ENCODE data around the gene HBM. TPM values are rescaled to one million over a fixed set of nuclear protein-coding genes. Genes with fewer than 3 reads are reported as not detected.

The HBM gene
- total RNA-seq, 3 donors from 2014 or later (not counting 1 experiment from before 2014, with no cell fraction given), result not detected

- Mint-ChIP-seq H3K4me3 (no peak overlapping the region), H3K4me1 (peaks cover 0 to 5% of the 10 kb centered on the region in 2 donors), H3K27me3 (ENCODE audit: low read depth in 2 of 2) (no peaks in the 10 kb centered on the region), H3K27ac (no peak overlapping the region), H3K36me3 (no peaks in the 10 kb centered on the region), H3K9me3 (no peaks in the 10 kb centered on the region)
- intact Hi-C loops (cut with micrococcal nuclease), result no loop called here
- no peaks in the 10 kb centered on the region for H3K9me3 ChIP-seq (ENCODE audit: control insufficient read depth, insufficient read depth, low read length)
- no peaks in the 10 kb centered on the region for H3K4me1 ChIP-seq (ENCODE audit: control insufficient read depth, insufficient read depth, low read length)
- no peaks in the 10 kb centered on the region for H3K27me3 ChIP-seq (ENCODE audit: control insufficient read depth, insufficient read depth, low read length)
- no peak overlapping the region for H3K27ac ChIP-seq (ENCODE audit: low read length)
- WGBS (ENCODE audit: insufficient coverage), result 96% methylated on average over 7 of the region's 8 CpGs
- H3K4me3 ChIP-seq (ENCODE audit: low read length), result no peak overlapping the region
- TF ChIP-seq CTCF (IDR thresholded peaks at IDR 0.05), result no peak
- H3K36me3 ChIP-seq (ENCODE audit: control insufficient read depth, insufficient read depth, low read length), result peaks cover 38% of the 10 kb centered on the region
- no peak for ATAC-seq
- DNase-seq, result no peak
Observed at GRCh38 chr16:187330-187729, 21.6 kb downstream of the HBM start.

DNA sequence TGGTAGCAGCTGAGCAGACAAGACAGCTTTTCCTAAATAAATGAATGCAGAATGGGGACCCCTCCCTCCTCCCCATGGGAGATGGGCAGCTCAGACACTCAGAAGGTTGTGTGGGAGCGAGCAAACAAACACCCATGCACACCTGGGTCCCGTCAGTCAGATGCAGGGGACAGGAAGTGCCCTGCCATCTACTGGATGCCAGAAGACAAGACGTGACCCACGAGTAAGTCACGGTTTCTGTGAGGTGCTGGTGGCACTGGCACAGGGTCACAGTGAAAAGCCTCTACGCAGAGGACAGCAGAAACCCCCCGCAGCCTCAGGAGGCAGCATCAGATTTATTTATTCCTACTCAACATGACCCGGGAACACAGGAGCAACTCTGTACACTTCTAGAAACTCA, 22.9 kb downstream of the HBM start:
- Mint-ChIP-seq H3K36me3 (no peaks in the 10 kb centered on the region), H3K27me3 (ENCODE audit: low read depth in 2 of 2) (no peaks in the 10 kb centered on the region), H3K4me3 (no peak overlapping the region), H3K4me1 (peaks cover 0 to 5% of the 10 kb centered on the region in 2 donors), H3K27ac (peak overlapping the region; percentile 49 to 59), H3K9me3 (no peaks in the 10 kb centered on the region)
- Histone ChIP-seq H3K27ac (ENCODE audit: low read length) (no peak overlapping the region), H3K4me1 (ENCODE audit: control insufficient read depth, insufficient read depth, low read length) (no peaks in the 10 kb centered on the region), H3K27me3 (ENCODE audit: control insufficient read depth, insufficient read depth, low read length) (no peaks in the 10 kb centered on the region), H3K9me3 (ENCODE audit: control insufficient read depth, insufficient read depth, low read length) (no peaks in the 10 kb centered on the region), H3K4me3 (ENCODE audit: low read length) (no peak overlapping the region), H3K36me3 (ENCODE audit: control insufficient read depth, insufficient read depth, low read length) (peaks cover 46% of the 10 kb centered on the region)
- 63% methylated on average over 8 of the region's 8 CpGs for WGBS (ENCODE audit: insufficient coverage)
- ATAC-seq (peak in 2 of 3 donors; percentile 57 to 67), DNase-seq (peak in 1 of 2 donors; percentile 56)
- intact Hi-C loops (cut with micrococcal nuclease), result no loop called here
- peak; percentile 17 for TF ChIP-seq CTCF (IDR thresholded peaks at IDR 0.05)

- Mint-ChIP-seq H3K36me3 (no peaks in the 10 kb centered on the region), H3K4me3 (no peak overlapping the region), H3K9me3 (no peaks in the 10 kb centered on the region), H3K4me1 (peaks cover 0 to 5% of the 10 kb centered on the region in 2 donors), H3K27me3 (ENCODE audit: low read depth in 2 of 2) (no peaks in the 10 kb centered on the region), H3K27ac (peak overlapping the region; percentile 49 to 59)
- H3K27me3 ChIP-seq (ENCODE audit: control insufficient read depth, insufficient read depth, low read length), result no peaks in the 10 kb centered on the region
- no peak overlapping the region for H3K4me3 ChIP-seq (ENCODE audit: low read length)
- no peaks in the 10 kb centered on the region for H3K9me3 ChIP-seq (ENCODE audit: control insufficient read depth, insufficient read depth, low read length)
- H3K27ac ChIP-seq (ENCODE audit: low read length), result no peak overlapping the region
- intact Hi-C loops (cut with micrococcal nuclease), result no loop called here
- WGBS (ENCODE audit: insufficient coverage), result 97% methylated on average over 34 of the region's 34 CpGs
- peaks cover 55% of the 10 kb centered on the region for H3K36me3 ChIP-seq (ENCODE audit: control insufficient read depth, insufficient read depth, low read length)
- no peak for TF ChIP-seq CTCF (IDR thresholded peaks at IDR 0.05)
- no peak for DNase-seq
- ATAC-seq, result no peak
- no peaks in the 10 kb centered on the region for H3K4me1 ChIP-seq (ENCODE audit: control insufficient read depth, insufficient read depth, low read length)
Observed at GRCh38 chr16:189604-190186, 23.9 kb downstream of the HBM start.

DNA sequence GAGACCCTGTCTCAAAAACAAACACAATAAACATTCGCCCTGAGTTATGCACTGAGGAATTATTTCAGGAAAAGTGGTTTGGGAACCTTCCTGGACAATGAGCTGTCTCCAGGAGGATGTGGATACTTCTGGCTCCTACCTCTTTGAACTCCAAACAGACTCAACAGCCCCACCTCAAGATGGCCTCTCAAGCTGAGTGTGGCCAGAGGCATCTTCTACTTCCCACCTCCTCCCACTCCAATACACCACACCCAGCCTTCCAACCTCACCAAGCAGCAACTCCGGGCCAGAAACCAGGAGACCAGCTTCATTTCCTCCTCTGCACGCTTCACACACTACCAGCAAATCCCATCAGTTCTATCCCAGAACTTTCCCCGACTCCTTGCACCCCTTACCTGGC, 26.1 kb downstream of the HBM start:
- TF ChIP-seq CTCF (IDR thresholded peaks at IDR 0.05), result no peak
- Histone ChIP-seq H3K4me3 (ENCODE audit: low read length) (no peak overlapping the region), H3K27me3 (ENCODE audit: control insufficient read depth, insufficient read depth, low read length) (no peaks in the 10 kb centered on the region), H3K27ac (ENCODE audit: low read length) (no peak overlapping the region), H3K4me1 (ENCODE audit: control insufficient read depth, insufficient read depth, low read length) (no peaks in the 10 kb centered on the region), H3K9me3 (ENCODE audit: control insufficient read depth, insufficient read depth, low read length) (no peaks in the 10 kb centered on the region), H3K36me3 (ENCODE audit: control insufficient read depth, insufficient read depth, low read length) (peaks cover 65% of the 10 kb centered on the region)
- ATAC-seq, result no peak
- peaks cover 0 to 5% of the 10 kb centered on the region in 2 donors for H3K4me1 Mint-ChIP-seq
- no peak for DNase-seq
- H3K27ac Mint-ChIP-seq, result peak overlapping the region; percentile 11 to 27
- no peaks in the 10 kb centered on the region for H3K27me3 Mint-ChIP-seq (ENCODE audit: low read depth in 2 of 2)
- no peaks in the 10 kb centered on the region for H3K9me3 Mint-ChIP-seq
- no peak overlapping the region for H3K4me3 Mint-ChIP-seq
- 92% methylated on average over 4 of the region's 4 CpGs for WGBS (ENCODE audit: insufficient coverage)
- intact Hi-C loops (cut with micrococcal nuclease), result no loop called here
- no peaks in the 10 kb centered on the region for H3K36me3 Mint-ChIP-seq
